Activated effector memory CD4-positive, alpha-beta T cell treated with anti-CD3 and anti-CD28 coated beads, Interleukin-2, amount 50 U/mL, for 16 hours (primary cell): ENCODE data around the gene AADACL2.
"Not testable (repeated sequence)": the region's sequence is repeated elsewhere in the genome, so short reads cannot be mapped to it uniquely, and the experiment has no call there.

Source experiments
- DNase-seq: peaks from one replicate; pipeline ENCODE4 v3.0.0-alpha.2; 2020

The AADACL2 gene, protein sequence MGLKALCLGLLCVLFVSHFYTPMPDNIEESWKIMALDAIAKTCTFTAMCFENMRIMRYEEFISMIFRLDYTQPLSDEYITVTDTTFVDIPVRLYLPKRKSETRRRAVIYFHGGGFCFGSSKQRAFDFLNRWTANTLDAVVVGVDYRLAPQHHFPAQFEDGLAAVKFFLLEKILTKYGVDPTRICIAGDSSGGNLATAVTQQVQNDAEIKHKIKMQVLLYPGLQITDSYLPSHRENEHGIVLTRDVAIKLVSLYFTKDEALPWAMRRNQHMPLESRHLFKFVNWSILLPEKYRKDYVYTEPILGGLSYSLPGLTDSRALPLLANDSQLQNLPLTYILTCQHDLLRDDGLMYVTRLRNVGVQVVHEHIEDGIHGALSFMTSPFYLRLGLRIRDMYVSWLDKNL

GRCh38 chr3:151733613-151734012 is at the start of gene AADACL2:
AADACL2 (plus strand) TSS chr3:151733927; CDS start chr3:151734036, 109 bp downstream.
- DNase-seq = no peak

DNA sequence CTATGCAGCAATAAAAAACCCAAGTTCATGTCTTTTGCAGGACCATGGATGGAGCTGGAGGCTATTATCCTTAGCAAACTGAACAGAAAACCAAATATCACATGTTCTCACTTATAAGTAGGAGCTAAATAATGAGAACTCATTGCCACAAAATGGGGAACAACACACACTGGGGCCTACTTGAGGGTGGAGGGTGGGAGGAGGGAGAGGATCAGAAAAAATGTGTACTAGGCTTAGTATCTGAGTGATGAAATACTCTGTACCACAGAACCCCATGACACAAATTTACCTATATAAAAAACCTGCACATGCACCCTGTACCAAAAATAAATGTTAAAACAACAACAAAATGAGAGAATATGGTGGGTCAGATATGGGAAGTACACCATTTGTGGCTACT is 49.6 kb upstream of the AADACL2 start:
- DNase-seq = no peak

GRCh38 chr3:151686257-151686656 is 47.5 kb upstream of the AADACL2 start:
- no peak for DNase-seq

- DNase-seq = no peak
Observed at GRCh38 chr3:151687076-151687475, 46.7 kb upstream of the AADACL2 start.

DNA sequence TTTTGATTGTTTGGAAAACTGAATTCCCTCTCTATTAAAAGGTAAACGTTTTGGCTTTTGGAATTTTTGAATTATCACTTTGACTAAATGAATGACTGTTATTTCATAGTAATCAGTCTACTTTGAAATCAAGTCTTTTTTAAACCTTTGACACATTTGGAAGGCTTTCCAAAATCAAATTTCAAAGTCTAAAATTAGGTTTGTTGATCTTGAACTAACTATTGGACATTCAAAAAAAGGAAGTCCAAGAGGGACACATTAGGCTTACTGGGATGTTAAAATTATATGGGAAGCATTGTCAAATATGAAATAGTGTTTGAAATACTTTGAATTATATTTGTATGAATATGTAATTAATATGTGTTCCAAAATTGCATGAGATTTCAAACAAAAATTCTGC is 45.2 kb upstream of the AADACL2 start:
- DNase-seq = no peak

DNA sequence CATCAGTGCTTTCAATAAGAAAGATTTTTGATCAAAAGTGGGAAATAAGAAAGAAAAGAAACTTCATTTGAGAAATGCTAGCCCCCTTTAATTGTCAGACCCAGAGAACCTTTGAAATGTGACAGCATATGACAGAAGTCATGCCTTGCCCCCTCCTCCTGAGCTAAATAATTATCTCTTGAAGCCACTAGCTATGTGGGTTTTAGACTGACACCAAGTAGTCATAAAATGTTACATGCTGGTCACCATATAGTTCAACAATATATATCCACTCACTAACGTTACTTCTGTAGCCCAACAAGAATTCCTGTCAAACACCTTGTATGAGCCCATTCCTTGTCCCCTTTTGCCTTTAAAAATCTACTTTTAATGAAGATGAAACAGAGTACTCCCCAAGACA is 43.1 kb upstream of the AADACL2 start:
- no peak for DNase-seq

DNA sequence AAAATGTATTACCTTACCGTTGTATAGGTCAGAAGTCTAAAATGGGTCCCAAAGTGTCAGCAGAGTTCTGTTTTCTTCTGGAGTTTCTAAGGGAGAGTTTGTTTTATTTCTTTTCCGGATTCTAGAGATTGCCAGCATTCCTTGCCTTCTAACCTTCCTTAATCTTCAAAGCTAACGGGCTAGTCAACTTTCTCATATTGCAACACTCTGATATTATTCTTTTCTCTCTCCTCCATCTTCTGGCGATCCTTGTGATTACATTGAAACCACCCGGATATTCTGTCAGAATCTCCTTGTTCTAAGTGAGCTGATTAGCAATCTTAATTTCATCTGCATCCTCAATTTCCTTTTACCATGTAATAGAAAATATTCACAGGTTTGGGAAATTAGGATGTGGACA is 36.2 kb upstream of the AADACL2 start:
- no peak for DNase-seq

GRCh38 chr3:151707216-151707615 is 26.5 kb upstream of the AADACL2 start:
- DNase-seq = no peak

DNA sequence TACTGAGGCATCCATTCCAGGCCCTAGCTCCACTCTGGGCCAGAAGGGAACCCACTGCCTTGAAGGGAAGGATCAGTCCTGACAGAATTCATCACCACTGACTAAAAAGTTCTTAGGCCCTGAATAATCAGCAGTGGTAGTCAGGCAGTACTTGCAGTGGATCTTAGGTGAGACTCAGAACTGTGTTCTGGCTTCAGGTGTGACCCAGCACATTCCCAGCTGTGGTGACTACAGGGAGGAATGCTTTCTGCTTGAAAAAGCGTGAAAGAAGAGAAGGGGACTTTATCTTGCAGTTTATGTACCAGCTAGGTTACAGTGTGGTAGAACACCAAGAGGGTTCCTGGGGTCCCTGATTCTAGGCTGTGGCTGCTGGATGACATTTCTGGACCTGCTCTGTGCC is 24.9 kb upstream of the AADACL2 start:
- no peak for DNase-seq

GRCh38 chr3:151709847-151710246 is 23.9 kb upstream of the AADACL2 start:
- DNase-seq = no peak

- DNase-seq = no peak
Observed at GRCh38 chr3:151721294-151721693, 12.4 kb upstream of the AADACL2 start.

GRCh38 chr3:151722856-151723255 is 10.9 kb upstream of the AADACL2 start:
- DNase-seq = no peak

- no peak for DNase-seq
Observed at GRCh38 chr3:151724576-151725562, 8.9 kb upstream of the AADACL2 start.

- DNase-seq = no peak
Observed at GRCh38 chr3:151726016-151726415, 7.7 kb upstream of the AADACL2 start.

- no peak for DNase-seq
Observed at GRCh38 chr3:151732861-151733260, 866 bp upstream of the AADACL2 start.

DNA sequence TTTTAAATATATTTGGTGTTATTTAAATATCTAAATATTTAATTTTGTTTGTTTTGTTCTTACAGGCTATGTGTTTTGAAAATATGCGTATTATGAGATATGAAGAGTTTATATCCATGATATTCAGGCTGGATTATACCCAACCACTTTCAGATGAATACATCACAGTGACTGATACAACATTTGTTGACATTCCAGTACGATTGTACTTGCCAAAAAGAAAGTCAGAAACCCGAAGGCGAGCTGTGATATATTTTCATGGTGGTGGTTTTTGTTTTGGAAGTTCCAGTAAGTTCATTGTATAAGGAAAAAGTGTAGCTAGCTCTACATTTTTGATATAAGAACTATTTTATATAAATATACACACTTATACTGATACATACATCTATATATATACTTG is 6.9 kb downstream of the AADACL2 start:
- DNase-seq = no peak

DNA sequence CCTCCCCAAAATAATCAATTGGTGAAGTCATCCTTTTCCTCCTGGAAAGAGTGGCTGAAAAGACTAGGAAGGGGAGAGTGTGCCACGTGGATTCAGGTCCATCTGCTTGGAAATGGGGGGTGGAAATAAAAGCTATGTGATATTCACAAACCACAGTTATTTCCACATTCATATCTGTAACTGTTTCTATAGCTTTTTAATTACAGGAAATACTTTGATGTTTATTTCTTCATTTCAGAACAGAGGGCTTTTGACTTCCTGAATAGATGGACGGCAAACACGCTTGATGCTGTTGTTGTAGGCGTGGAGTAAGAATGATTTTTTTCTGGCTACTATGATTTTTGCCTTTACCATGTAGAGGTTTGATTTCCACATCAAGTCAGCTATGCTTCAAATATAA is 10.1 kb downstream of the AADACL2 start:
- DNase-seq = no peak

- DNase-seq = no peak
Observed at GRCh38 chr3:151750181-151750580, 16.5 kb downstream of the AADACL2 start.

- DNase-seq = no peak
Observed at GRCh38 chr3:151750678-151751077, 17.0 kb downstream of the AADACL2 start.

DNA sequence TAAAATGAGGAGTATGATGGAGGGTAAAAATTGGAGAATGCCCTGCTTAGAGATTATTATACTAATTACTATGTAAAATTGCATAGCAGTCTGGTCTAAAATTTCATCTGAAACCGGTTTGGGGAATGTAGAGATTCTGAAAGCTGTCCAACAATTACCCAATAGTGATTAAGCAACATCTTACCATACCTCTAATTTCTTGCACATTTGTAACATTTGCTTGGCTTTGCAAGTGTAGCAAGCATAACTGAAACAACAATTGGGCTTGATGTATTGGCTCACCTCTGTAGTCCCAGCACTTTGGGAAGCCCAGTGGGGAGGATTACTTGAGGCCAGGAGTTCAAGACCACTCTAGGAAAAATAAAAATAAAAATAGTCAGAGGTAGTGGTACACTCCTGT is 17.4 kb downstream of the AADACL2 start:
- DNase-seq = no peak

DNA sequence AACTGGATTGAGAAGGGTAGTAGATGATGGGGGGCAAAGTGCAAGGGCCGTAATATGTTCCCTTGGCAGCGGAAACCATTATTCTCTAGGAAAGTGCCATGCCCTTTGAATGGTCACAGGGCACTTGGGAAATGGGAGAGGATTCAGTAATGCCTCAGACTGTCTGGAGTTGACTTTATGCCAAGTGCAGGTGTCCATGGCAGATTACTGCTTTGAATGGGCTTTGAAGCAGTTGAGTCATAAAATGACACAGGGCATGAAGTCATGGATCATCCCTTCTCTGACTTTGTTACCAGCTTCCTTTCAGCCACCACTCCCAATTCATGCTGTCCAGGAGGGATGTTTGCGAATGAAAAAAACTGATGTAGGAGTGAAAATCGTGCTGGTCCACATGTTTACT is 20.1 kb downstream of the AADACL2 start:
- no peak for DNase-seq

- no peak for DNase-seq
Observed at GRCh38 chr3:151761581-151761980, 27.9 kb downstream of the AADACL2 start.

DNA sequence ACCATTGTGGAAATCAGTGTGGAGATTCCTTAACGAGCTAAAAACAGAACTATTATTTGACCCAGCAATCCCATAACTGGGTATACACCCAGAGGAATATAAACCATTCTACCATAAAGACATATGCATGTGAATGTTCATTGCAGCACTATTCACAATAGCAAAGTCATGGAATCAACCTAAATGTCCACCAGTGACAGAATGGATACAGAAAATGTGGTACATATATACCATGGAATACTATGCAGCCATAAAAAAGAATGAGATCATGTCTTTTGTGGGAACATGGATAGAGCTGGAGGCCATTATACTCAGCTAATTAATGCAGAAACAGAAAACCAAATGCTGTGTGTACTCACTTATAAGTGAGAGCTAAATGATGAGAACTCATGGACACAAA is 31.0 kb downstream of the AADACL2 start:
- DNase-seq = not testable (repeated sequence)

GRCh38 chr3:151765685-151766084 is 32.0 kb downstream of the AADACL2 start:
- no peak for DNase-seq
